Measurements from ENCODE around the gene TIMMDC1. TPM values are rescaled to one million over a fixed set of nuclear protein-coding genes. Genes with fewer than 3 reads are reported as not detected.

The TIMMDC1 gene, protein sequence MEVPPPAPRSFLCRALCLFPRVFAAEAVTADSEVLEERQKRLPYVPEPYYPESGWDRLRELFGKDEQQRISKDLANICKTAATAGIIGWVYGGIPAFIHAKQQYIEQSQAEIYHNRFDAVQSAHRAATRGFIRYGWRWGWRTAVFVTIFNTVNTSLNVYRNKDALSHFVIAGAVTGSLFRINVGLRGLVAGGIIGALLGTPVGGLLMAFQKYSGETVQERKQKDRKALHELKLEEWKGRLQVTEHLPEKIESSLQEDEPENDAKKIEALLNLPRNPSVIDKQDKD
- total RNA-seq: 10 to 100 TPM; 25.7 to 50.8 (median 35.0) TPM

DNA sequence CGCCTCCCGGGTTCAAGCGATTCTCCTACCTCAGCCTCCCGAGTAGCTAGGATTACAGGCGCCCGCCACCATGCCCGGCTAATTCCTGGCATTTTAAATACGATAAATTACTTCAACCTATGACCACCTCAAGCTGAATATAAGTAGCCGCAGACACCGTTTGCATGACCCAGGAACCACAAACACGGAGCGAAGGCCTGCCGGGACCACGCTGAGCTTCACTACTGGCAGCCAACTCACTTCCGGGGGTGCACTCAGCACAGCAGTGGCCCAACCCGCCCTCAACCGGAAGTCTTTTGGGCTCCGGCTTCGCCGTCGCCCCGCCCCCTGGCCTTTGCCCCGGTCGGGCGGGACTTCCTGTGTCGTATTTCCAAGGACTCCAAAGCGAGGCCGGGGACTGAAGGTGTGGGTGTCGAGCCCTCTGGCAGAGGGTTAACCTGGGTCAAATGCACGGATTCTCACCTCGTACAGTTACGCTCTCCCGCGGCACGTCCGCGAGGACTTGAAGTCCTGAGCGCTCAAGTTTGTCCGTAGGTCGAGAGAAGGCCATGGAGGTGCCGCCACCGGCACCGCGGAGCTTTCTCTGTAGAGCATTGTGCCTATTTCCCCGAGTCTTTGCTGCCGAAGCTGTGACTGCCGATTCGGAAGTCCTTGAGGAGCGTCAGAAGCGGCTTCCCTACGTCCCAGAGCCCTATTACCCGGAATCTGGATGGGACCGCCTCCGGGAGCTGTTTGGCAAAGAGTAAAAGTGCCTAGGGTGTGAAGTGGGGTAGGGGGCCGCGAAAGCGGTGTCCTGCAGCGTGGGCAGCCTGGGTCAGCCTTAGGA, at the start of gene TIMMDC1:
TIMMDC1 (plus strand) TSS at position 362 of the 826 bp plus-strand sequence; CDS start at position 549, 187 bp downstream.
- 1% methylated on average over 48 of the region's 58 CpGs; no CpG with 5 or more reads in 1 of the 2 donors for WGBS, 2 donors (ENCODE audit: low coverage in 1 of 2)
- H3K36me3 ChIP-seq: peaks cover 0 to 6% (median 0%) of the 10 kb centered on the region in 4 donors
- H3K27me3 ChIP-seq: no peaks in the 10 kb centered on the region
- TF ChIP-seq EP300 (IDR thresholded peaks at IDR 0.05; ENCODE audit: low read depth) (no peak), POLR2A (IDR thresholded peaks at IDR 0.05) (peak; percentile 93), CTCF (IDR thresholded peaks at IDR 0.05) (no peak), POLR2AphosphoS5 (IDR thresholded peaks at IDR 0.05) (peak; percentile 88 to 96 (median 95))
- H3K9me3 ChIP-seq: no peaks in the 10 kb centered on the region
- DNase-seq: peak; percentile 98
- peaks cover 20 to 38% (median 25%) of the 10 kb centered on the region in 4 donors for H3K4me1 ChIP-seq
- H3K4me3 ChIP-seq: peak within 1 kb of the TSS; percentile 59 to 93 (median 78)
- in situ Hi-C loops (cut with MboI; ENCODE audit: low pct_ligation_motif_present in 1 of 4, low pct_unique_long_range_greater_than_20kb in 1 of 4, low sequenced_read_pairs in 3 of 4): loop anchor here in 2 of 4 donors (25.0 kb wide), 2 partner anchors 189 to 864 kb away; partner anchors contain the start of gene COX17 (in 1 of the 2)
- H3K27ac ChIP-seq: peak within 1 kb of the TSS; percentile 92 to 99 (median 96)
- intact Hi-C loops (cut with DNase I; ENCODE audit: low total_unique reads): no loop called here

GRCh38 chr3:119453822-119454221, 44.5 kb upstream of the TIMMDC1 start:
- no peak overlapping the region for H3K4me3 ChIP-seq
- H3K27me3 ChIP-seq: no peaks in the 10 kb centered on the region
- WGBS, 2 donors (ENCODE audit: low coverage in 1 of 2): 80 to 95% methylated on average over 1 of the region's 1 CpG
- no peak for DNase-seq
- H3K36me3 ChIP-seq: peaks cover 0 to 65% (median 27%) of the 10 kb centered on the region in 4 donors
- no peak overlapping the region for H3K27ac ChIP-seq
- peaks cover 0 to 8% (median 2%) of the 10 kb centered on the region in 4 donors for H3K4me1 ChIP-seq
- no peaks in the 10 kb centered on the region for H3K9me3 ChIP-seq
- intact Hi-C loops (cut with DNase I; ENCODE audit: low total_unique reads) (no loop called here), in situ Hi-C loops (cut with MboI; ENCODE audit: low pct_ligation_motif_present in 1 of 4, low pct_unique_long_range_greater_than_20kb in 1 of 4, low sequenced_read_pairs in 3 of 4) (no loop called here)
- TF ChIP-seq CTCF (IDR thresholded peaks at IDR 0.05) (no peak), EP300 (IDR thresholded peaks at IDR 0.05; ENCODE audit: low read depth) (no peak), POLR2AphosphoS5 (IDR thresholded peaks at IDR 0.05) (no peak), POLR2A (IDR thresholded peaks at IDR 0.05) (no peak)

- no peak for DNase-seq
- no peaks in the 10 kb centered on the region for H3K27me3 ChIP-seq
- in situ Hi-C loops (cut with MboI; ENCODE audit: low pct_ligation_motif_present in 1 of 4, low pct_unique_long_range_greater_than_20kb in 1 of 4, low sequenced_read_pairs in 3 of 4): no loop called here
- H3K4me1 ChIP-seq: peaks cover 4 to 21% (median 11%) of the 10 kb centered on the region in 4 donors
- peaks cover 0 to 62% (median 20%) of the 10 kb centered on the region in 4 donors for H3K36me3 ChIP-seq
- no peaks in the 10 kb centered on the region for H3K9me3 ChIP-seq
- 94% methylated on average over 1 of the region's 1 CpG; no CpG with 5 or more reads in 1 of the 2 donors for WGBS, 2 donors (ENCODE audit: low coverage in 1 of 2)
- H3K27ac ChIP-seq: peak overlapping the region in 1 of 4 donors; percentile 13
- intact Hi-C loops (cut with DNase I; ENCODE audit: low total_unique reads): no loop called here
- H3K4me3 ChIP-seq: no peak overlapping the region
- TF ChIP-seq EP300 (IDR thresholded peaks at IDR 0.05; ENCODE audit: low read depth): no peak
- TF ChIP-seq CTCF (IDR thresholded peaks at IDR 0.05): no peak
- no peak for TF ChIP-seq POLR2AphosphoS5 (IDR thresholded peaks at IDR 0.05)
- TF ChIP-seq POLR2A (IDR thresholded peaks at IDR 0.05): no peak
Observed at GRCh38 chr3:119456469-119456868, 41.9 kb upstream of the TIMMDC1 start.

DNA sequence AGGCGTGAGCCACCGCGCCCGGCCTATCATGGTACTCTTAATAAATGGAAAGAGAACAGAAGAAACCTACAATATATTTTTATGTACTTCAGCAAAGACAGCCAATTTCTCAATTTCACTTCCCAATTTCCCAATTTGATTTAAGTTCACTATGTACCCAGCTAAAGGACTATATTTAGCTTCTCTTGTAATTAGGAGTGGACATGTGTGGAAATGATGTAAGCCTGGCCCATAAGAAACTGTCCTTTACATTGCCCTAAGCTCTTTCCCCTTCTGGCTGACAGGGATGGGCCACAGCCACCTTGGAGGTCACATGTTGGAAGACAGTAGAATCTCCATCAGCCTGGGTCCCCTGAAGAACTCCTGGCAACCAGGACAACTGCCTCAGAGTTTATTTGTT, 41.1 kb upstream of the TIMMDC1 start:
- 83 to 100% methylated on average over 3 to 4 of the region's 4 CpGs for WGBS, 2 donors (ENCODE audit: low coverage in 1 of 2)
- Histone ChIP-seq H3K9me3 (no peaks in the 10 kb centered on the region), H3K4me3 (no peak overlapping the region), H3K27ac (no peak overlapping the region), H3K27me3 (no peaks in the 10 kb centered on the region), H3K4me1 (peaks cover 8 to 28% (median 18%) of the 10 kb centered on the region in 4 donors), H3K36me3 (peaks cover 0 to 62% (median 18%) of the 10 kb centered on the region in 4 donors)
- no peak for TF ChIP-seq CTCF (IDR thresholded peaks at IDR 0.05)
- TF ChIP-seq POLR2AphosphoS5 (IDR thresholded peaks at IDR 0.05): no peak
- no peak for TF ChIP-seq POLR2A (IDR thresholded peaks at IDR 0.05)
- TF ChIP-seq EP300 (IDR thresholded peaks at IDR 0.05; ENCODE audit: low read depth): no peak
- in situ Hi-C loops (cut with MboI; ENCODE audit: low pct_ligation_motif_present in 1 of 4, low pct_unique_long_range_greater_than_20kb in 1 of 4, low sequenced_read_pairs in 3 of 4) (no loop called here), intact Hi-C loops (cut with DNase I; ENCODE audit: low total_unique reads) (no loop called here)
- no peak for DNase-seq

Measured in transverse colon (tissue), 4 donors.